ELF-1 (cell line): ENCODE measurements around the gene TOMM34.
A peak's percentile ranks its signal among the peaks of the same experiment; 100 is the strongest.

Experiments
- DNase-seq: peaks from one replicate; pipeline ENCODE4 v3.0.0-alpha.2; 2016; ENCODE audit warnings: low read depth, low spot score

The TOMM34 gene

DNA sequence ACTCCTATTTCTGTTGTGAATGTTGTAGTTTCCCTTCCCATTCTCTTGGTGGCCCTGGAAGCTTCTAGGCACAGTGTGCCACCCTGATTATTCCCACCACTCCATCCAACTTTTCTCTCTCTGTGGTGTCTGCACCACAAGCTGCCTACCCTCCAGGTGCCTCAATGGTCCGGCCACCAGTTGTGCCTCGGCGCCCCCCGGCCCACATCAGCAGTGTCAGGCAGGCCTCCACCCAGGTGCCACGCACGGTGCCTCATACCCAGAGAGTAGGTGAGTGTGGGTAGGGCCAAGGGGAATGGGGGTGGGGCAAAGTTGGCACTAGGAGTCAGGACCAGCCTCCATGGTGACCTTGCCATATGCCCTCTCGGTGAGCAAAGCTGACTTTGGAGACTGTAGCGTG is 27.3 kb downstream of the TOMM34 start:
- DNase-seq: no peak

DNA sequence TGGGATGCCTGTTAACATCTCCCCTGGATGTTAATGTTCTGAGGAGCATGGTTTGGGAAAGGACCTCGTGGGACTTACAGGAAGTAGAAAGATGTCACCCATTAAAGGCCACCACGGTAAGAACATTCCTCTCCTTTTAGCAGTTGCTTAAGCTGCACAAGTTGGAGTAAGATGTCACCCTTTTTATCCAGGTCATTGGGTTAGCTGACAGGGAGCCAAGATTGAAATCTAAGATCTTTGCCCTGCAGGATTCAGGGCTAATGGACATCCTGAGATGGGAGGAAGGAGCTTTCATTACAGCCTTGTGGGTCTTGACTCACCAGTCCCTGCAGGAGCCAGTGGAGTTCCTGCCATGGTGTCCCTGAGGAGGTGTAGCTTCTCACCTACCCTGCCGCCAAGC is 28.3 kb downstream of the TOMM34 start:
- DNase-seq: no peak

DNA sequence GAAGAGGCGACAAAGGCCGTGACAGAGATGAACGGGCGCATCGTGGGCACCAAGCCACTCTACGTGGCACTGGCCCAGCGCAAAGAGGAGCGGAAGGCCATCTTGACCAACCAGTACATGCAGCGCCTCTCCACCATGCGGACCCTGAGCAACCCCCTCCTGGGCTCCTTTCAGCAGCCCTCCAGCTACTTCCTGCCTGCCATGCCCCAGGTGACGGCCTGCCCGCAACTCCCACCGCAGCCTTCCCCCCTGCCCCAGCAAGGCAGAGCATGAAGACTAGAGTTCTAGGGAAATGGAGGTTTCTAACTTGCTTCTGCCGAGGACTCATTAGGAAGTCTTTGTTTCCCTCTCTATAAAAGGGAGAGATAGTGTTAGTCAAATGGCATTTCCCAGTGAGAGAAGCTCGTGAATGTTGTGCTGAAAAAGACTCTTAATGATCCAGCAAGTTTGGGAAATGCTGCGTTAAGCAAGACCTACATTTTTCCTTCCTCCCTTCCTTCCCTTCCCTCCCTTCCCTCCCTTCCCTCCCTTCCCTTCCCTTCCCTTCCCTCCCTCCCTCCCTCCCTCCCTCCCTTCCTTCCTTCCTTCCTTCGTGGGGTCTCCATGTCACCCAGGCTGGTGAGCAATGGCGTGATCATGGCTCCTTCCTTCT is 29.6 kb downstream of the TOMM34 start:
- no peak for DNase-seq

DNA sequence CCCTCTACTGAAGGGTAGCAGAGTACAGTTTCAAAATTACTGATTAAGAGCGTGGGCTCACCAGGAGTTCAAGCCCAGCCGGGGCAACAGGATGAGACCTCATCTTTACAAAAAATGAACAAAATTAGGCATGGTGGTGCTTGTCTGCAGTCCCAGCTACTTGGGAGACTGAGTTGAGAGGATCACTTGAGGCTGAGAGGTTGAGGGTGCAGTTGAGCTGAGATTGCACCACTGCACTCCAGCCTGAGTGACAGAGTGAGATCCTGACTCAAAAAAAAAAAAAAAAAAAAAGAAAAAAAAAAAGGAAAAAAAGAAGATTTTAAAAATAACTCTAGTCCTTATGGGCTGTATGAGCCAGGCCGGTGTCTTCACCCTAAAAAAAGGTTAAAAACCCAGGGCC is 31.6 kb downstream of the TOMM34 start:
- DNase-seq: no peak

DNA sequence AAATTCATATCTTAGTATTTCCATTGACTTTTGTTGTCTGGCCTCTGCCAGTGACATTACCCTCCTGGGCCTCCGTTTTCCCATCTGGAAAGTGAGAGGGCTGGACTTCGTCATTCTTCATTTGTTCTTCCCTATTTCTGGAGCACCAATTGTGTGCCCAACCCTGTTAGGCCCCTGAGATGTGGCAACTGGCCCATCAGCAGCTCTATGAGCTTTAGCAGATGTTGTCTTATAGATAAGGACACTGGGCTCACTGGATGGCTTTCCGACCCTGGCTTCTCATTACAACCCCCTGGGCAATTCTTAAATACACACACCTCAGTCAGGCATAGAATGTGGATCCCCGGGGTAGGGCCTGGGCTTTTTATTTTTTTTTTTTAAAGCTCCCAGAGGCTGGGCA is 35.7 kb downstream of the TOMM34 start:
- no peak for DNase-seq

DNA sequence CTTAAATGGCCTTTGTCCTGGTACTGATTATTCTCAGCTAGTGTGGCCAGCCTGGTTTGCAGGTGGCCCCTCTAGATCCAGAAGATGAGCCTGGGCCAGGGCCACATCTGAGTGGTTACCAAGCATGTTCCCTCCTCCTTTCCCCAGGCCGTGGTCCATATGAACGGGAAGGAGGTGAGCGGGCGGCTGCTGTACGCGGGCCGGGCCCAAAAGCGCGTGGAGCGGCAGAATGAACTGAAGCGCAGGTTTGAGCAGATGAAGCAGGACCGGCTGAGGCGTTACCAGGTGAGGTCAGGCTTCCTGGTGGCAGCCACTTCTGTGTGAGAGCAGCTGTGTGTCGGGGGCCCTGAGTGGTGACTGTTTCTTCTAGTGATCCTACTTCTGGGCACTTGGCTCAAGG is 38.8 kb downstream of the TOMM34 start:
- DNase-seq: no peak

DNA sequence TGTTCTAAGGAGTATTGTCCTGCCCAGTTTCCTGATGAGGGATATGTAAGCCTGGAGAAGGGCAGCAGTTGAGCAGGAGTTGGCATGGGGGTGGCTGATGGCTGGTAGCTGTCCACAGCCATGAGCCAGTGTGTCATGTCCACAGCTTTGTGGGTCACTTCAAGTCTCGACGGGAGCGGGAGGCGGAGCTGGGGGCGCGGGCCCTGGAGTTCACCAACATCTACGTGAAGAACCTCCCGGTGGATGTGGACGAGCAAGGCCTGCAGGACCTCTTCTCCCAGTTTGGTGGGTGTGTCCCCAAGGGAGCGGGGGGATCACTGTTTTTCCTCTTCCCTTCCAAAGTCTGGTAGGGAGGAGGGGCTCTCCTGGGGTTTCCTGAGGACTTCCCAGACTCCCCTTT is 41.4 kb downstream of the TOMM34 start:
- no peak for DNase-seq

DNA sequence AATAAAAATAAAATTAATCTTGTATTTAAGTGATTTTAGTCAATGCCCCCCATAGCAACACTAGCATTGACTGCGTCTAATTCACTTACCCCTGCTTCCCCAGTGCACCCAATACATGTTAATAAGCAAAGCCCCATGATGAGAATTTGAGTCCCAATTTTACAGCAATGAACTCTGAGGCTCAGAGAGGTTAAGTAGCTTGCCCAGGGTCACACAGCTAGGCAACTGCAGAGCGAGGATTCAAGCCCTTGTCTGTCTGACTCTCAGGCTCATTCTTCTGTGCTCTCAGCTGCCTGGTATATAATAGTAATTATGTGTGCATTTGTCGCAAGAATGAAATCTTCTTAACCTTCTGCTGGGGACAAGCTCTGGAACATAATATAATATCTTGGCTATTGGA is 41.9 kb downstream of the TOMM34 start:
- DNase-seq: no peak

DNA sequence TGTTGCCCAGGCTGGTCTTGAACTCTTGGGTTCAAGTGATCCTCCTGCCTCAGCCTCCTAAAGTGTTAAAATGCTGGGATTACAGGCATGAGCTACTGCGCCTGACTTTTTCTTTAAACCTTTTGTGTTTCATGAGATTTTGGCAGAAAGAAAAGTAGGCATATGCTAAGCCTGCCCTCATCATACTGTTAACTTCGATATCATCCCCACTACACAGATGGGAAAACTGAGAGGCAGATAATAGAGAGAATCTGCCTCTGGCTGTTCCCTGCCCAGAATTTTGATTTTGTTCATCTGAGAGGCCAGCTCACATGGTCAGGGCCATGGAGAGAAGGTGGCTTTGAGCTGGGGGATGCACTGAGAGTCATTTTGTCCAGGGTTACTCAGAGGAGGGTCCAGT is 42.8 kb downstream of the TOMM34 start:
- no peak for DNase-seq

DNA sequence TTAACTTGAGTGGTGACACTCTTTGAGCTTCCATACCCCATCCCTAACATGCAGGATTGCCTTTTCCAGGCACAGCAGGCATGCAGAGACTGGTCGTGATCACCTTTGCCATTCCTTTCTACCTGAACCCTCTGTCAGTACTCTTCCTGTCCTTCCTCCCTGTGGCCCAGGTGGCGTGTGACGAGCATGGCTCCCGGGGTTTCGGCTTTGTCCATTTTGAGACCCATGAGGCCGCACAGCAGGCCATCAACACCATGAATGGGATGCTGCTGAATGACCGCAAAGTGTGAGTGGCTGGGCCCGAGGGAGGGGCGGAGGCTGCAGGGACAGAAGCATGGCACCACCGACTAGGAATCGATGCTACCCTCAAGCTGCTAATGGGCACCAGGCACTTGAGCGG is 43.6 kb downstream of the TOMM34 start:
- no peak for DNase-seq

DNA sequence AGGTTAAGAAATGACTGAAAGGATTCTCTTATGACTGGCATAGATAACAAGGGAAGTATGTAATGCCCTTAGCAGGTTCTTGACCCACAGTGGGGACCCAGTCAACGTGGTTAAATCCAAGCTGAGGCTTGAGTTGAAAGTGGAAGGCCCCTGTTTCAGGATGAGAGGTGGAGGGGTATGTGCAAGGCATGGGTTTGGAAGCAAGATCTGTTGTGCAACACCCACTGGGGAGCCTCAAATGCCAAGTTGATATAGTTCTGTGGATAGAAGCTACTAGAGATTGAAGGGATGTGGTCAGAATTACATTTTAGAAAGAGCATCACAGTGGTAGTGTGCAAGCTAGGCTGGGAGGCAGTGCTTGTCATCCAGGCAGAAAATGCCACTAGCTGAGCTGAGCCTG is 45.3 kb downstream of the TOMM34 start:
- DNase-seq: no peak

DNA sequence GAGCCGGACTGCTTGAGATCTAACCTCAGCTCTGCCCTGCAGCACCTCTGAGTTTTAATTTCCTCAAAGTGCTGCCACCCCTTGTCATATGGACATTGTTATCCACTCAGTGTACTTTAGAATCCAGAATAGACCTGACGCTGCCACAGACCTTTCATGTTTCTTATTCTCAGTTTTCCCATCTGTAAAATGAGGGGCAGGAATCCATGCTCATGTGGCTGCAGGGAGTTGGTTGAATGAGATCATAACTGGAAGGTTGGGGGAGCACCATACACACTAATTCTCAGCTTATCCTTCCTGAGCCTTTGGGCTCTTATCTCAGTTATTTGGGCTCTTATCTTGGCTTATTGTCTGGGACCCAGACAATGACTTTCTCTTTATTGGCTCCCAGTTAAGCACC is 48.0 kb downstream of the TOMM34 start:
- no peak for DNase-seq

DNA sequence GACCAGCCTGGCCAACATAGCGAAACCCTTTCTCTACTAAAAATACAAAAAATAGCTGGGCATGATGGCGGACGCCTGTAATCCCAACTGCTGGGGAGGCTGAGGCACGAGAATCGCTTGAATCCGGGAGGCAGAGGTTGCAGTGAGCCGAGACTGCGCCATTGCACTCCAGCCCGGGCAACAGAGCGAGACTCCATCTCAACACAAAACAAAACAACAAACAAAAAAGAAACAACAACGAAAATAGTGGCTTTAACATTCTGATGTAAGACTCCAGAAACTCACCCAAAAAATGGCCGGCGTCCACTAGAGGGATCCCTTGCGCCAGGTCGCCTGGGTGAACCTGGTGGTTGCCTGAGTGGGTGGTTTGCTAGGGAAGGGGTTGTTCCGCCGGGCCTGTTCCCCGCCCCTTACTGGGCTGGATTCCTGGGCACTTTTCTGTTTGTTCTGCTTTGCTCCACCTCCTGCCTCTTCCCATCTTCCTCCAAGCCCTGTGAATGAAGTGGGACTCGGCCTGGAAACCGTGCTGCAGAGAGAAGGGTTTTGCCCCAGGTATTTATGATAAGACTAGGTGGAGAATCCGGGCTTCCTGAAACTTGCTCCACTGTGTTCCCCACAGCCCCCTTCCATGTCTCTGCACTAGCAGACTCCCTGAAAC is 48.8 kb downstream of the TOMM34 start:
- peak; percentile 92 for DNase-seq

DNA sequence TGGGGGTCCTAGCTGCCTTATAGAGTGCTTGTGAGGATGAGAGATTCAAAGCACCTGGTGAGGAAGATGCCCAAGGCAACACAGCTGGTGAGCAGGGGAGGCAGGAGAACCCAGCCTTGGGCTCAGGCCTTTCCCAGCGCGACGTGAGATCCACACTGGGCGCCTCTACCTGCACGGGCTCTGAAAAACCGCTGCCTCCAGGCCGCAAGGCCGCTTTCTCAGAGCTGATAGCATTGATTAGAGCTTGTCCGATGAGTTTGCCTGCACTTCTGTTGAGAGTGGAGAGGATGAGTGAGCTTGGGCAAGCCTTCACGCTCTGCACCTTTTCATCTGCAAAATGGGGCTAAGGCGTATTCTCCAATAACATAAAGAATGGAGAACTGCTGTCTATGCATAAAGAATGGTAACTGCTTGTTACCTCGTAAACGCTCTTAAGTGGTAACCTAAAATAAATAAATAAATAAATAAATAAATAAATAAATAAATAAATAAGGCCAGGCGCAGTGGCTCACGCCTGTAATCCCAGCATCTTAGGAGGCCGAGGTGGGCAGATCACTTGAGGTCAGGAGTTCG is 49.4 kb downstream of the TOMM34 start:
- DNase-seq: peak; percentile 65

DNA sequence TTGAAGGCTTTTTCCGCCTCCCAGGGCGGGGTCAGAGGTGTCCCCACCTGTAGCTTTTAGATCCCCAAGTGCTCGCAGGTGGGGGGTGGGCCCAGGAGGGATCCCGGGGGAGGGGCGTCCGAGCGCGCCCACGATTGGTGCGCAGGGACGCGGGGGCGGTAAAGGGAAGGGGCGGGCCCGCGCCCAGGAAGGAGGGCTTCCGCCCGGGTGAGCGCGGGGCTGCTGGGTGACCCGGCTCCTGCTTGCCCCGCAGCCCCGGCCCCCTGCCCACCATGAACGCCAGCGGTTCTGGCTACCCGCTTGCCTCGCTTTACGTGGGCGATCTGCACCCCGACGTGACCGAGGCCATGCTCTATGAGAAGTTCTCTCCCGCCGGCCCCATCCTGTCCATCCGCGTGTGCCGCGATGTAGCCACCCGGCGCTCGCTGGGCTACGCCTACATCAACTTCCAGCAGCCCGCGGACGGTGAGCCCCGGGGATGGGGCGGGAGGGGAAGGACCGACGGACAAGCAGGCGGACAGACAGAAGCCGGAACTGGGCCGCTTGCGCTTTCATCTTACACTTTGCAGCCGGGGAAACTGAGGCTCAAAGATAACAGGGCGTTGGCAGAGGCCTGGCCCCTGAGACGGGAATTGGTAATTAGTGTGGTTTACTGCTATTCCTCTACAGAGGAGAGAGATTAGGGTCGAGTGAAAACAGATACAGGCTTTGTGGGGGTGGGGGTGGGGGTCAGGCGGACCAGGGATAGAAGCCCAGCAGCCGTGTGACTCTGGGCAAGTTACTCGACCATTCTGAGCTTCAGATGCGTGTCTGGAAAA is 50.1 kb downstream of the TOMM34 start, which contains the start of gene PABPC1L:
TSS of gene PABPC1L (plus strand) at position 189 of the 818 bp plus-strand sequence. CDS start at position 273, 84 bp downstream.
- peak; percentile 78 for DNase-seq

DNA sequence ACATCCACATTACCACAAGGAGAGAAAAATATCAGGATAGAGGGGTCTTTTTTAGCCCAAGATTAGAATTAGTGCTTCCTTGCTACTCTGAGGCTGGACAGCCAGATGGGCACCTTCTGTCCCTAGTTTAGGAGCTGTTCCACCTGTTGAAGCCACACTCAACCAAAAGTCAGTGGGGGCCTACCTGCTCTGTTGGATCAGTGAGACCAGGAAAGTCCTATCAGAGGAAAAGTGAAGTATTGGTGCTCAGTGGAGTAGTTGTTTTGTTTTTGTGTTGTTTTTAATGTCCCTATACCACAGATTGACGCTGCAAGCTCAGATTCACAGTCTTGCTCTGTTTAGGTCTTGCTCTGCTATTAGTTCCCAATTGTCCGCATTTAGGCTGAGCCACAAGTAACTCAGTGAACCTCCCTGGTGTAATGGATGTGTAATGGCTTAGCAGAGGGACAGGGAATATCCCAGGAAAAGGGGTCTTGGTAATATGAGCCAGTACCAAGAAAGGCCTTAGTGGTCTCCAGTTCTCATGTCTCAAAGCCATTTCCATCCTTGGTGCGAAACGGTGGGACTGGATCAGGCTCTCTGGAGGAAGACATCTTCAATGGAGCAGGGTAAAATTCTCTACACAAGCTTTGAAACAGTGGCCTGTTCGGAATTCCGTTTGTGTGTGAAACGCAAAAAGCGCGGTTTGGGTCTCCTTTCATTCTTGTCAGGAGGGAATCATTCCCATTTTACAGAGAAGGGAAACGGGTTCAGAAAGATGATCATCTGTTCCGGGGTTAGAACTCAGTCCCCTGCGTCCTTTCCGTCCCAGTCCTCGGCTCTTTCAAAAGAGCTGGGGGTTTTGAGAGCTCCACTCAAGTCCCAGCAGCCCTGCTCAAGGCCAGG is 51.0 kb downstream of the TOMM34 start:
- DNase-seq: no peak

DNA sequence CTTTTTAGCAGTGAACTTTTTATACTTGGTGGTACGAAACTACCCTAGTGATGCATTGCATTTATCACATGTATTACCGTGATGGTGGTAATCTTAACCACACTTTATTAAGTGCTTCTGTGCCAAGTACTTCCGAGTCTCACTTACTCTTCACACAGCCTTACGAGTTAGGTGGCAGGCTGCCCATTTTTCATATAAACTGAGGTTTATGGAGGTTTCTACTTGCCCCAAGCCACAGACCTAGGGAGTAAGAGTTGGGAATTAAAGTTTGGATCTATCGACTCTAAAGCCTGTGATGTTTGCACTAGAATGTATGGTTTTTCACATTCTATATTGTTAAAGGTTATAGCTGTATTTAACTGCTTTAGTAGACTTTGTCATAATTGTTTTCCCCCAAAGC is 55.8 kb downstream of the TOMM34 start:
- DNase-seq: no peak

DNA sequence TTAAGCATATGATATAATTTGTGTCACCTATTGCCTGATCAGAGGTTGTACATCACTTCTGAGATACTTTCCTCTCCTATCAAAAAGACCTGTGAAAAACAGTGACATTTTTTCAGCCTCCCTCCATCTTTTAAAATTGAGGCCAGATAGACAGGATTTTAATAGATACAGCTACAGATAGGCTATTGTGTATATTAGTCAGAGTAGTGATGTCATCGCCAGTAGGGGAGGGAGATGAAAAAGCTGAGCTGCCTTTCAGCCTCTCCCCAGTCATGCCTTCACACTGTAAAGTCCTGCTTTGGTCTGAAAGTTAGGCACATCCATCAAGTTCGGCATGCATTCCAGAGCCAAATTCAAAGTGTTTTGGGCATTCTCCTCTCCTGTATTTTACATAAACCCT is 58.2 kb downstream of the TOMM34 start:
- no peak for DNase-seq

DNA sequence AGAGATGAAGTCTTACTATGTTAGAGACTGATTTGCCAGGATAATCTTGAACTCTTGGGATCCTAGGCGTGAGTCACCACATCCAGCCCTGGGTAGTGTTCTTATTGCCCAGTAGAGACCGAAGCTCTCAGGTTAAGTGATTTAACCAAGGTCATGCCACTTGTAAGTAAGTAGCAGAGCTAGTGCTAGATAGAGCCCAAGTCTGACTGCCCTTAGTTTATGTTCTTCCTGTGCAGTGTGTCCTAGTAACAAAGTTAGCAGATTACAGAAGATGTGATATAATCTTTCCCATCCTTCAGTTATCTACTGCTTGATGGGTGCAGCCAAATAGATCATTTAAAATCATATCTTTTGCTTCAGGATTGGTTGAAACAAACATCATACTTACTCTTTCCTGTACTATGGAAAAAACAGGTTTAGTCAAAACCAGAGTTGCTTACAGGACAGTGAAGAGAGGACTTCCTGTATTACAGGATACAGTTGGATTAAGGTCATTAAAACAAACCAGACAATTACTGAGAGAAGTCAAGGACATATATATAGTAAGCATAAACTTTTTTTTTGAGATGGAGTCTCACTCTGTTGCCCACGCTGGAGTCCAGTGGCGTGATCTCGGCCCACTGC is 59.9 kb downstream of the TOMM34 start:
- DNase-seq: no peak

DNA sequence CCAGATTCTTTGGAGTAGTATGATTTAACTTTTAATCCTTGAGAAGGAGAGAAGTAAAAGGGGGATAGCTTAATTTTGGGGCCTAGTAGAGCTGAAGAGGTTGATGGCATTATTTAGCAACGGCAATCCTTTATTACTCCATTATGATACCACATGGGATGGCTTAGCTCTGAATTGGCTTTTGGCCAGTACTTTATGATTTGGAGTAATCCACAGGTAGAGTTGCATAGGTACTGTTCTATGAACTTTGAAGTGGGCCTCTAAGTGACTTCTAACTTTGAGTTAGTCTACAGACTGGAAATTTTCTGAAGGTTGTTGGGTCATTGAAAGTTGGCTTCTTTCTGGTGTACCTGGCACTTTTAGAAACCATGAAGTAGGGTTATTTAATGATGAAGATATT is 63.1 kb downstream of the TOMM34 start:
- no peak for DNase-seq

DNA sequence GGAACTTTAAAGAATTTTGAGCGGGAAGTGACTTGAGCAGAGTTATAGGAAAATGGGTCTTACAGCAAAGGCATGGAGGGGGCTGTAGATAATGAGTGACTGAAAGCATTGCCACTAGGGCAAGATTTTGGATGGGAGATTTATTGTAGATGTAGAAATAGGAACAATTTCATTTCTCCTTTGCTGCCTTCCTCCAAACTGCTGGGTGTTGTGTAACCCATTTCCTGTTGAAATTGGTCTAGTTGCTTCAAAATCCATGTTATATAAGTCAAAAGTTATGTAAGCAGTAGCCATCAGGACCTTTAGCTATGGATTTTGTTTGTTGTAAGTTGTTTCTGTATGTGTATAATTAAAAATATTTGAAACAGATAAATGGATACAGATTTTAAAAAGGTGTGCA is 63.6 kb downstream of the TOMM34 start:
- DNase-seq: no peak
